Measurements from ENCODE around the gene CSNK1D.

Gene CSNK1D

GRCh38 chr17:82309656-82310570 is 36.4 kb upstream of the CSNK1D start:
- DNase-seq, result no peak

- no peak for DNase-seq
Observed at GRCh38 chr17:82305727-82306300, 32.3 kb upstream of the CSNK1D start.

- no peak for DNase-seq
Observed at GRCh38 chr17:82304826-82305726, 31.6 kb upstream of the CSNK1D start.

- DNase-seq, result no peak
Observed at GRCh38 chr17:82303944-82304808, 30.7 kb upstream of the CSNK1D start.

- DNase-seq, result no peak
Observed at GRCh38 chr17:82302991-82303943, 29.8 kb upstream of the CSNK1D start.

- no peak for DNase-seq
Observed at GRCh38 chr17:82302568-82302963, 29.1 kb upstream of the CSNK1D start.

GRCh38 chr17:82301916-82302567 is 28.5 kb upstream of the CSNK1D start:
- no peak for DNase-seq

GRCh38 chr17:82301300-82301915 is 27.9 kb upstream of the CSNK1D start:
- DNase-seq, result no peak

GRCh38 chr17:82300707-82301270 is 27.3 kb upstream of the CSNK1D start:
- DNase-seq, result peak; percentile 38

- no peak for DNase-seq
Observed at GRCh38 chr17:82300228-82300627, 26.7 kb upstream of the CSNK1D start.

- no peak for DNase-seq
Observed at GRCh38 chr17:82299452-82299851, 26.0 kb upstream of the CSNK1D start.

GRCh38 chr17:82298538-82299421 is 25.3 kb upstream of the CSNK1D start:
- DNase-seq, result no peak

- DNase-seq, result peak; percentile 88
Observed at GRCh38 chr17:82297714-82298537, 24.4 kb upstream of the CSNK1D start.

- DNase-seq, result peak; percentile 80
Observed at GRCh38 chr17:82297280-82297713, 23.8 kb upstream of the CSNK1D start.

GRCh38 chr17:82296511-82297279 is 23.2 kb upstream of the CSNK1D start:
- no peak for DNase-seq

- no peak for DNase-seq
Observed at GRCh38 chr17:82295472-82295814, 21.9 kb upstream of the CSNK1D start.
